H1 (cell line): ENCODE measurements around the gene EEF2. TPM values are rescaled to one million over a fixed set of nuclear protein-coding genes. Genes with fewer than 3 reads are reported as not detected.
"Not testable (repeated sequence)": the region's sequence is repeated elsewhere in the genome, so short reads cannot be mapped to it uniquely, and the experiment has no call there.

ENCODE experiments used
- CTCF ChIA-PET: fragments of 300-600 bp; sonication (Branson Sonifier 250); formaldehyde crosslinking; loops from one replicate; lab custom pipeline; 2021; ENCODE audit not compliant: partially characterized antibody; lab: Charles Lee
- POLR2A ChIA-PET: fragments of 300-600 bp; sonication (Branson Sonifier 250); formaldehyde crosslinking; loops from one replicate; lab custom pipeline; 2021; ENCODE audit warnings: inconsistent platforms; ENCODE audit not compliant: partially characterized antibody; lab: Charles Lee
- DNase-seq, 2 experiments: peaks; one replicate each; pipeline versions ENCODE4 v3.0.0 to v3.0.0-alpha.2; 2010 to 2022; ENCODE audit warnings: low spot score in 2 of 2, low read depth in 1 of 2, mixed read lengths in 1 of 2
- FAIRE-seq: peaks from 2 replicates; lab custom pipeline; 2011; peaks lifted over from hg19 to GRCh38; lab: Jason Lieb, UNC
- H2AFZ ChIP-seq: 2 replicates; pipeline ENCODE4 v1.8.1; 2012; ENCODE audit warnings: low read length, inconsistent platforms
- H2AK5ac ChIP-seq: 2 replicates; pipeline ENCODE4 v1.6.1; 2013; ENCODE audit warnings: low read depth, low read length
- H2BK120ac ChIP-seq: replicated peaks from 2 replicates; pipeline ENCODE3; 2013; ENCODE audit warnings: low read depth, low read length, inconsistent platforms
- H2BK12ac ChIP-seq: 2 replicates; pipeline ENCODE4 v1.6.1; 2013; ENCODE audit warnings: low read depth, low read length
- H2BK15ac ChIP-seq: 2 replicates; pipeline ENCODE4 v1.6.1; 2013; ENCODE audit warnings: low read length
- H2BK20ac ChIP-seq: 2 replicates; pipeline ENCODE4 v1.6.1; 2013; ENCODE audit warnings: low read length
- H2BK5ac ChIP-seq: 2 replicates; pipeline ENCODE4 v1.6.1; 2013; ENCODE audit warnings: low read depth, low read length
- H3K14ac ChIP-seq: 2 replicates; pipeline ENCODE4 v1.6.1; 2013; ENCODE audit warnings: inconsistent platforms; ENCODE audit not compliant: insufficient read length
- H3K18ac ChIP-seq: 2 replicates; pipeline ENCODE4 v1.6.1; 2013; ENCODE audit warnings: low read length; ENCODE audit errors: extremely low read depth
- H3K23ac ChIP-seq: 2 replicates; pipeline ENCODE4 v1.6.1; 2013; ENCODE audit warnings: inconsistent platforms; ENCODE audit not compliant: insufficient read length
- H3K23me2 ChIP-seq: 2 replicates; pipeline ENCODE4 v1.6.1; 2013; ENCODE audit warnings: low read depth, low read length
- H3K27ac ChIP-seq: 2 replicates; pipeline ENCODE4 v1.6.1; 2011; ENCODE audit warnings: low read depth, low read length, inconsistent platforms
- H3K27me3 ChIP-seq, 4 experiments: replicated peaks in 1 of 4; 1 replicate in 1 of 4; 2 replicates in 3 of 4; pipeline versions ENCODE4 v1.6.1 to v1.8.1; 2011 to 2013; ENCODE audit warnings: low read length in 3 of 4, mild to moderate bottlenecking in 3 of 4, inconsistent platforms in 2 of 4, mixed read lengths in 2 of 4, moderate library complexity in 1 of 4; ENCODE audit not compliant: control insufficient read depth in 3 of 4, insufficient read depth in 3 of 4; ENCODE audit errors: extremely low read depth in 1 of 4
- H3K36me3 ChIP-seq, 4 experiments: 2 replicates each; pipeline versions ENCODE4 v1.6.1 to v1.8.1; 2011 to 2013; ENCODE audit warnings: mild to moderate bottlenecking in 4 of 4, low read length in 3 of 4, moderate library complexity in 2 of 4, control low read depth in 1 of 4, inconsistent platforms in 1 of 4; ENCODE audit not compliant: insufficient read depth in 4 of 4, control insufficient read depth in 2 of 4
- H3K4ac ChIP-seq: replicated peaks from 2 replicates; pipeline ENCODE3; 2013; ENCODE audit warnings: low read length, low read depth, mixed read lengths, inconsistent platforms; ENCODE audit not compliant: insufficient read length
- H3K4me1 ChIP-seq, 4 experiments: replicated peaks in 1 of 4; 1 replicate in 1 of 4; 2 replicates in 3 of 4; pipeline versions ENCODE4 v1.6.1 to v1.8.1; 2011 to 2013; ENCODE audit warnings: low read length in 3 of 4, inconsistent platforms in 2 of 4, mixed read lengths in 1 of 4; ENCODE audit not compliant: insufficient read depth in 4 of 4, control insufficient read depth in 3 of 4
- H3K4me2 ChIP-seq, 2 experiments: 2 replicates each; pipeline versions ENCODE4 v1.6.1 to v1.8.1; 2011 to 2013; ENCODE audit warnings: low read depth in 2 of 2, low read length in 2 of 2, control low read depth in 1 of 2, inconsistent platforms in 1 of 2, mild to moderate bottlenecking in 1 of 2; ENCODE audit not compliant: insufficient read depth in 1 of 2
- H3K4me3 ChIP-seq, 4 experiments: fragments of 200-600, 300-600 bp in 1 of 4; sonication (generic), shearing (Covaris generic), sonication (Bioruptor Twin) in 1 of 4; 2 replicates each; pipeline versions ENCODE4 v1.5.1 to v1.8.1; 2011 to 2016; ENCODE audit warnings: low read length in 4 of 4, low read depth in 3 of 4, control low read depth in 2 of 4, inconsistent platforms in 2 of 4, mild to moderate bottlenecking in 2 of 4, mixed read lengths in 1 of 4, moderate library complexity in 1 of 4; ENCODE audit not compliant: insufficient read depth in 2 of 4; ENCODE audit errors: extremely low read depth in 1 of 4
- H3K56ac ChIP-seq: replicated peaks from 2 replicates; pipeline ENCODE3; 2013; ENCODE audit warnings: low read depth, mild to moderate bottlenecking, mixed read lengths, low read length, inconsistent platforms; ENCODE audit not compliant: insufficient read length
- H3K79me1 ChIP-seq: 2 replicates; pipeline ENCODE4 v1.6.1; 2013; ENCODE audit warnings: low read depth, low read length, control low read depth
- H3K79me2 ChIP-seq, 2 experiments: 2 replicates each; pipeline versions ENCODE4 v1.6.1 to v1.8.1; 2012 to 2013; ENCODE audit warnings: low read length in 2 of 2, mild to moderate bottlenecking in 2 of 2, inconsistent platforms in 1 of 2; ENCODE audit not compliant: insufficient read depth in 2 of 2, control insufficient read depth in 1 of 2
- H3K9ac ChIP-seq, 4 experiments: replicated peaks in 1 of 4; 1 replicate in 1 of 4; 2 replicates in 3 of 4; pipeline versions ENCODE4 v1.6.1 to v1.8.1; 2011 to 2013; ENCODE audit warnings: low read depth in 3 of 4, low read length in 3 of 4, control low read depth in 2 of 4, mild to moderate bottlenecking in 2 of 4, moderate library complexity in 2 of 4, inconsistent platforms in 1 of 4; ENCODE audit errors: extremely low read depth in 1 of 4
- H3K9me3 ChIP-seq, 2 experiments: 2 replicates each; pipeline versions ENCODE4 v1.6.1 to v1.8.1; 2012 to 2013; ENCODE audit warnings: mild to moderate bottlenecking in 2 of 2, moderate library complexity in 2 of 2, control low read depth in 1 of 2, inconsistent platforms in 1 of 2, low read depth in 1 of 2, low read length in 1 of 2, mixed read lengths in 1 of 2; ENCODE audit not compliant: insufficient read depth in 2 of 2
- H4K20me1 ChIP-seq, 2 experiments: replicated peaks in 1 of 2; 2 replicates each; pipeline versions ENCODE3 to v1.8.1; 2011 to 2013; ENCODE audit warnings: inconsistent platforms in 2 of 2, low read length in 2 of 2, mild to moderate bottlenecking in 1 of 2; ENCODE audit not compliant: insufficient read depth in 2 of 2, control insufficient read depth in 1 of 2
- H4K5ac ChIP-seq: 2 replicates; pipeline ENCODE4 v1.6.1; 2013; ENCODE audit warnings: low read length, low read depth, mixed read lengths, inconsistent platforms; ENCODE audit not compliant: insufficient read length
- H4K8ac ChIP-seq: 2 replicates; pipeline ENCODE4 v1.8.0; 2013; ENCODE audit warnings: mild to moderate bottlenecking, moderate library complexity, low read length, inconsistent platforms; ENCODE audit not compliant: insufficient read depth; ENCODE audit errors: extremely low read depth
- H4K91ac ChIP-seq: replicated peaks from 2 replicates; pipeline ENCODE3; 2013; ENCODE audit warnings: low read length, mixed read lengths, inconsistent platforms; ENCODE audit not compliant: insufficient read length
- WGBS, 2 experiments: shearing (Covaris generic) in 1 of 2; methylation state at CpG; one replicate each; pipeline versions ENCODE4 v1.1.6 to v1.1.7; 2013 to 2015; ENCODE audit warnings: low lambda C conversion rate in 2 of 2, mixed read lengths in 2 of 2, inconsistent platforms in 1 of 2, low coverage in 1 of 2, missing lambda C conversion rate in 1 of 2; ENCODE audit not compliant: insufficient replicate concordance in 2 of 2, insufficient coverage in 1 of 2, insufficient read length in 1 of 2; ENCODE audit errors: extremely low coverage in 1 of 2, missing lambda C conversion rate in 1 of 2; 5-methylcytosine and 5-hydroxymethylcytosine counted together
- polyA plus RNA-seq, 7 experiments: library from polyadenylated mRNA; depleted of rRNA in 3 of 7; stranded (reverse) in 5 of 7; unstranded in 2 of 7; fragments of >200 nt in 5 of 7; fragments of 200-250 nt in 2 of 7; gene quantifications; 1 replicate in 5 of 7; 2 replicates in 1 of 7; 4 replicates in 1 of 7; pipeline versions ENCODE4 v1.2.1 to v1.2.3, GENCODE V29; 2011 to 2013; ENCODE audit warnings: missing spikeins in 2 of 7, mixed read lengths in 2 of 7
- total RNA-seq: library from RNA; stranded (reverse); fragmentation: NEBNext Ultra II Directional; extraction: Animal tissue kit (Norgen Biotek cat#: 25700); gene quantifications from 2 replicates; pipeline ENCODE4 v1.2.1, GENCODE V29; 2021

The EEF2 gene
- total and polyA plus RNA-seq, 2 of the 8 experiments (the other 6 are each of a cell fraction or from before 2014, with no cell fraction given), result 1,554 to 3,380 TPM

- FAIRE-seq, H3K4me2 ChIP-seq: not testable (repeated sequence)
These were observed 20.2 kb upstream of the EEF2 start for GRCh38 chr19:4005436-4005835.

GRCh38 chr19:4000798-4001197 is 15.5 kb upstream of the EEF2 start:
- not testable (repeated sequence) for H3K27me3 ChIP-seq, DNase-seq, H3K27ac ChIP-seq, H4K20me1 ChIP-seq, H2BK15ac ChIP-seq, H3K23ac ChIP-seq, H3K4me1 ChIP-seq, H3K18ac ChIP-seq, H3K79me2 ChIP-seq, H2BK120ac ChIP-seq, H3K4ac ChIP-seq, H4K91ac ChIP-seq, H2BK12ac ChIP-seq, H3K14ac ChIP-seq, H2AK5ac ChIP-seq, H2AFZ ChIP-seq, H3K36me3 ChIP-seq, H2BK5ac ChIP-seq, H3K23me2 ChIP-seq, H4K8ac ChIP-seq, H3K4me2 ChIP-seq, H2BK20ac ChIP-seq, H3K9ac ChIP-seq, H3K4me3 ChIP-seq, H3K9me3 ChIP-seq, H3K79me1 ChIP-seq, H4K5ac ChIP-seq, H3K56ac ChIP-seq, FAIRE-seq
- 88% methylated on average over 5 of the region's 5 CpGs; no CpG with 5 or more reads in 1 of the 2 experiments for WGBS, 2 experiments
- CTCF ChIA-PET, result interaction anchor here (0.9 to 1.2 kb wide), 2 partner anchors 11 to 219 kb away, joined by 3 read pairs; no protein-coding TSS in a partner anchor
- POLR2A ChIA-PET, result interaction anchor here (1.1 to 3.6 kb wide), 2 partner anchors 16 to 20 kb away, joined by 3 to 19 read pairs; partner anchors contain the start of gene EEF2

More at GRCh38 chr19:4005436-4005835, 20.2 kb upstream of the EEF2 start:
- WGBS, 2 experiments, result 95% methylated on average over 6 of the region's 9 CpGs; no CpG with 5 or more reads in 1 of the 2 experiments
- DNase-seq, H3K56ac ChIP-seq, H4K20me1 ChIP-seq, H4K5ac ChIP-seq, H3K23me2 ChIP-seq, H2BK15ac ChIP-seq, H3K4ac ChIP-seq, H2BK120ac ChIP-seq, H4K91ac ChIP-seq, H2BK20ac ChIP-seq, H3K36me3 ChIP-seq, H2AK5ac ChIP-seq, H4K8ac ChIP-seq, H3K79me1 ChIP-seq, H3K27me3 ChIP-seq, H3K4me3 ChIP-seq, H3K14ac ChIP-seq, H3K23ac ChIP-seq, H2AFZ ChIP-seq, H2BK12ac ChIP-seq, H3K9me3 ChIP-seq, H3K9ac ChIP-seq, H3K18ac ChIP-seq, H3K27ac ChIP-seq, H2BK5ac ChIP-seq: not testable (repeated sequence)
- CTCF ChIA-PET, result interaction anchor here (0.9 to 3.4 kb wide), 4 partner anchors 17 to 347 kb away, joined by 3 to 21 read pairs (median 4); partner anchors contain the start of gene EEF2
- H3K79me2 ChIP-seq, result peaks cover 13 to 26% of the 10 kb centered on the region in 2 experiments
- H3K4me1 ChIP-seq, result peaks cover 2 to 12% (median 5%) of the 10 kb centered on the region in 4 experiments
- POLR2A ChIA-PET, result interaction anchor here (0.7 to 7.2 kb wide), 3 partner anchors 23 to 79 kb away, joined by 3 to 125 read pairs (median 3); partner anchors contain the start of gene EEF2
